GM19397 (cell line): ENCODE measurements around the gene EME1.

Source experiments
- ATAC-seq: cut with Tn5 transposase; IDR thresholded peaks from one replicate; pipeline ENCODE4 v1.9.1; 2021; ENCODE audit warnings: mild to moderate bottlenecking, moderate library complexity; ENCODE audit not compliant: unreplicated experiment

Gene EME1

DNA sequence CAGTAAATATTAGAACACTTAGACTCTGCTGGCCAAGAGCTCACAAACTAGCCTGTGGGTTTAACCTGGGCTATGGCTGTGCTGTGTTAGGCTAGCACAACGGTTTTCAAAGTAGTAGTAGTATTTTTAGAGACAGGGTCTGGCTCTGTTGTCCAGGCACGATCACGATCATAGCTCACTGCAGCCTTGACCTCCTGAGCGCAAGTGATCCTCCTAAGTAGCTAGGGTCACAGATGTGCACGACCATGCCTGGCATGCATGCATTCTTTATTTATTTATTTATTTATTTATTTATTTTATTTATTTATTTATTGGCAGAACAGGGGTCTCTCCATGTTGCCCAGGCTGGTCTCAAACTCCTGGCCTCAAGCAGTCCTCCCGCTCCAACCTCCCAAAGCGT is 10.4 kb upstream of the EME1 start:
- ATAC-seq: no peak

DNA sequence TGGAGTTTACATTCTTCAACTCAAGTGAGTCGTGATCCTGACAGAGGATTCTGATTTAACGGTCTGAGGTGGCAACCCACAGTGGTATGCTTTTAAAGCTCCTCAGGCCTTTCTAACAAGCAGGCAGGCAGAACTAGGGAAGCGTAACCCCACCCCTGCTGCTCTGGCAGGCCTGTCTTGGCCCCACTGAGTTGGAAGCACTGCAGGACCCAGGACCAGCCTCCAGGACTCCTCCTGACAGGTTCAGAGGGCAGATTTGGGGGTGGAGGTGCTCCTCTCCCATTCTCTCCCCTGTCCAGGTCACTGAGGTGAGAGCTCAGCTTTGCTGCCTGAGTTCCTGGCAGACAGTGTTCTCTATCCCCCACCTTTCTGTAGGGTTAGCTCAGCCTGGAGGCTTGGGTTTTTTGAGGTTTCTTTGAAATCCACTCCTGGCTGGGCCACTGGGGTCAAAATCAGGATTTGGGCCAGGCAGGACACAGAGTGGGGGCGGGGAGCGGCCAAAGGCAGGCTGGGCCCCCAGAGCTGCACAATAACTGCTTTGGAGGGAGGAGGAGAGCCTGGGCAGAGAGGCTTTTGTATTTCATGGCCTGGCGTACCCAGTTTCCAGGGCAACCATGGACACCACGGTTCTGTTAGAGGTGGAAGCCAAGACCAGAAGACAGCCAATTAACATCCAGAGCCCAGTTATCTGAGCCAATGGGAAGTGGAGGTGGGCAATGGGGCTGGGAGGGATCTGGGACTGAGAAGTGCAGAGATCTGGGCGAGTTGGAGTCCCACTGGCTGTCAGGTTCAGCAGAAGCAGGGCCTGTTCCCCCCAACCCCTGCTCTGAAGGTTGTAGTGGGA is 9.6 kb upstream of the EME1 start:
- ATAC-seq: no peak

DNA sequence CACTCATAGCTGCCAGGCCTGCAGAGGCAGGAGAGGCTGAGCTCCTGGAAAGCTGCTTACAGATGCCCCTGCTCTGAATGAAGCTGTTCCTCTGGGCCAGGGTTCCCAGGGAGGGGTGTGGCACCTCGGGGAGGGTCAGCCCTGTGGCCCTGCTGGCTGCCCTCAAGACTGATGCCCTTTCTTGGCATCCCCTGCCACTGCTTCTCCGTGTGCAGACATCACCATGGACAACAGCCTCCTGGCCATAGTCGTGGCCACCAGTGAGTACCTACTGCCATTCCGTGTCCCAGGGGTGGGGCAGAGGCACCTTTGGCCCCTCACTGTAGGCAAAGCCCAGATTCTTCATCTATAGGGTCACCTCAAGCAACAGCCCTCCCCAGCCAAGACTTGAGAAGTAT is 9.0 kb upstream of the EME1 start:
- no peak for ATAC-seq

DNA sequence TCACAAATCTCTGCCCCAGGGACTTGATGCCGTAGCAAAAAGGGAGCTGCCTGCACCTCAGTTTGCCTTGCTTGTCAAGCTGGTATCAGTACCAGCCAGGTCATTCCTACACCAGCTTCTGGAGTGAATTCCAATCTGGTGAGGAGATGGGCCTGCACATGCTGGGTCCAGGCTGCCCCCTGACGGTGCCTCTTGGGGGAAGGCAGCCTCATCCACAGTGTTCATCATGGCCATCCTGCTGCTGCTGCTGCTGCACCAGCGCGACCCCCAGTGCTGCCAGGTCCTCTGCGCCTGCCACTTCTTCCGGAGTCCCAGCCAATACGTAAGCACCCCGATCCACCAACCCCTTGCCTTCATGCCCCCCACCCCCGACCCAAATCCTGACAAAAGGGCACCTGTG is 8.3 kb upstream of the EME1 start:
- ATAC-seq: no peak

DNA sequence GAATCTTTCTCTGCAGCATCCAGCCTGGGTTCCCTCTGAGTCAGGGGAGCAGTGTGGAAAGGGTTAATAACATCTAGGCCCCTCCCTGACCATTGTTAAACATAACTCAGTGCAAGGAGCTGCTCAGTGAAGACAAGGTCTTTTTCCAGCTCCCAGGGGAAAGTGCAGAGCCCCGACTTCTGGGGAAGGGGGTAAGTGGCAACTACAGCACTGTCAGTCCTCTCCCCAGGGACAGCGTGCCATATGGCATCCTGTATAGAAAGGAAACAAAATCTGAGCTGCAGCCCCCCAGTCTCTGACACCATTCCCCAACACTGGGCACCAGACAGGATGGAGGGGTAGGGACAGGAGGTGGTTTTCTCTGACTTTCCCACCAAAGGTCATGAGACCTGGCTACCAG is 7.9 kb upstream of the EME1 start:
- no peak for ATAC-seq

GRCh38 chr17:50365649-50366393 is 7.2 kb upstream of the EME1 start:
- ATAC-seq: no peak

DNA sequence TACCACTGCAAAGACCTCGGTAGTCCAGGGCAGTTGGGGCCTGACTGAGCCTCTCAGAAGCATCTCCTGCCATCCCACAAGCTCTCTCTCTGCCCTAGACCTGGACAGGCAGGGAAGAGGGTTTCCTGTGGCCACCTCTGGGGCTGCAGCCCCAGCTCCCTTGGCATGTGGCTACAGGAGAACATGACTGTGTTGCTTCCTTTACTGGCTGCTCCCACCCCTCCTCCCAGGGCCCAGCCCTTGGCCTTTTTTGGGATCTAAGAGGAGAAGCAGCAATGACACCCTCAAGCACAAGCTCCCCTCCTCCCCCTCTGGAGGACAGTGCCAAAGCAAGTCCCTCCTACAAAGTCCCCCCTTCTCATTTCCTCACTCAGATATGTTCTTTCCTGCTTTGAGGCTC is 5.6 kb upstream of the EME1 start:
- ATAC-seq: no peak

DNA sequence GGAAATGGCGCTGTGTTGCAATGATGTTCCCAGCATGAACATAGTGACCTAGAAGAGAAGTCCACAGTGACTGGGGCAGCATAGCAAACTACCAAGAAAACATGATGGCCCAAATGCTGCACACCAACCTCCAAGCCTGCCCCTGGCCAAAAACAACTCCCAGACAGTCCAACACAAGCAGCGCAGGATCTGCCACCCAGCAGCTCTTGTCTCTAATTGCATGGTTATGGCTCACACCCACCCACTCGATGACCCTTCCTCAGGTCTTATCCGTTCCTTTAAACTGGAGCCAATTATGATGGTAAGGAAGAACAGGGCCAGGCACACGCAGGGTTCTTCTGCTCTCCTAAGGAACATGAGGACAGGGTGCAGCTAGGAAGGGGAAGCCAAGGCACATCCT is 3.0 kb upstream of the EME1 start:
- no peak for ATAC-seq

- ATAC-seq: no peak
These were observed 1.5 kb upstream of the EME1 start for GRCh38 chr17:50371526-50371925.

DNA sequence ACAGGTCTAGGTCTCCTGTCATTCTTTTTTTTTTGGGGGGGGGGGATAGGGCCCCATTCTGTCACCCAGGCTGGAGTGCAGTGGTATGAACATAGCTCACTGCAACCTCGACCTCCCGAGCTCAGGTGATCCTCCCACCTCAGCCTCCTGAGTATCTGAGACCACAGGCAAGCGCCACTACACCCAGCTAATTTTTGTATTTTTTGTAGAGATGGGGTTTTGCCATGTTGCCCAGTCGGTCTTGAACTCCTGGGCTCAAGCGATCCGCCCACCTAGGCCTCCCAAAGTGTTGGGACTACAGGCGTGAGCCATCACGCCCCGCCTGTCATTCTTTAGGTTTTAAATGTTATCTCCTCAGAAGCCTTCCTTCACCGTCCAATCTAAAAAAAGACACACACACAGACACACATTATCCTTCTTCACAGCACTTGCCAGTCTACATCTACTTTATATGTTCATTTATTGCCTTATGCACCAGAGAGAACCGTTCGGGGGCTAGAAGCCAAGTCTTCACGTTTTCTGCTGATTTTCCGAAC is 739 bp upstream of the EME1 start:
- ATAC-seq: no peak

GRCh38 chr17:50373705-50374104 is 676 bp downstream of the EME1 start:
- no peak for ATAC-seq

DNA sequence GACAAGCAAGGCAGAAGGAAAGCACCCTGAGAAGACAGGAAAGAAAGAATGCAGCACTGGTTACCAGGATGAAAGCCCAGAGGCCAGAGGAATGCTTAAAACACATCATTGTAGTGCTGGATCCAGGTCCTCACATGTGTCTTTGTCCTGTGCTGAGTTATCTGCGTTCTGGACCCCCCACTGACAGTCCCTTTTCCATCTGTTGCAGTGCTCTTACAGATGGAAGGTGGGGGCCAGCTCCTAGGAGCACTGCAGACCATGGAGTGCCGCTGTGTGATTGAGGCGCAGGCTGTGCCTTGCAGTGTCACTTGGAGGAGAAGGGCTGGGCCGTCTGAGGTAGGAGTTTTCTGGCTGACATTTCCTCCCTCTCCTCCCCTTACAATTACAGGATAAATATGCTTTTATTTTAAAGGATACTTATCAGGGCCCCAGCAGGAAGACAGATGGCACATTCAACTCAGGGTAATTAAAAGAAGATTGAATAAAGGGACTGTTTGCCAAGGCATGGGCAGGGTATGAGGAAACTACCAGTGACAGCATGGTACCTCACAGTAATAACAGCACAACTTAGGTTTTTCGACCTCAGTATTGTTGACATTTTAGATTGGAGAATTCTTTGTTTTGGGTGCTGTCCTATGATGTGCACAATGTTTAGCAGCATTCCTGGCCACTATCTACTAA is 3.0 kb downstream of the EME1 start:
- no peak for ATAC-seq

DNA sequence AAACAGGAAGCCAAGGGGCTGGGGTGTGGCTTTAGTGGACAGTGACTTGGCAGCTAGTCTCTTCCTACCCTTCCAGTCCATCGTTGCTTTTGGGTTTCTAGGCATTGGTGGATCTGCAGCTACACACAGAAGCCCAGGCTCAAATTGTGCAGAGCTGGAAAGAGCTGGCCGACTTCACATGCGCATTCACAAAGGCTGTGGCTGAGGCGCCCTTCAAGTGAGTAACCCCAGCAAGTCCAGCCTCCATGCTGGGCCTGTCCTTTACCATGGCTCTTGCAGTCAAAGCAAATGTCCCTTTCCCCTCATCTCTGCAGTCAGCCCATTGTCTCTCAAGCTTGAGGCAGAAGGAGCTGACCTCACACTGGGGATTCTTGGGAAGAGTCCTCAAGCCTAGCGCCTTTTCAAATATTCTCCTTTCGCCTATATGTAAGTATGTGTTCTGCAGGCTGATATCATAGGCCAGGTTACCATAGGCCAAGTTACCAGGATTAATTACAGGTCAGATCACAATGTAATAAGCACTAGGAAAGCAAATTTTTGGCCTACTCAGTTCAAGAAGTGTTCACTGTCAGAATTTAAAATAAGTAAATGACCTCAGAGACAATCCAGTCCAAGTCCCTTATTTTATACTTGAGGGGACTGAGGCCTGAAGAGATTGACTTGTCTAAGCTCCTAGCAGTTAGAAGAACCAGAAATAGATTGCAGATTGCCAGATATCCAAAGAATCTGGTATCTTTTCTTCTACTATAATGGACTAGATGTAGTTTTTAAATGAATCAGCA is 6.5 kb downstream of the EME1 start:
- ATAC-seq: no peak

- no peak for ATAC-seq
These were observed 7.6 kb downstream of the EME1 start for GRCh38 chr17:50380369-50381259.

GRCh38 chr17:50381260-50381815 is 8.3 kb downstream of the EME1 start:
- ATAC-seq: no peak

GRCh38 chr17:50381920-50382319 is 8.9 kb downstream of the EME1 start:
- ATAC-seq: no peak

DNA sequence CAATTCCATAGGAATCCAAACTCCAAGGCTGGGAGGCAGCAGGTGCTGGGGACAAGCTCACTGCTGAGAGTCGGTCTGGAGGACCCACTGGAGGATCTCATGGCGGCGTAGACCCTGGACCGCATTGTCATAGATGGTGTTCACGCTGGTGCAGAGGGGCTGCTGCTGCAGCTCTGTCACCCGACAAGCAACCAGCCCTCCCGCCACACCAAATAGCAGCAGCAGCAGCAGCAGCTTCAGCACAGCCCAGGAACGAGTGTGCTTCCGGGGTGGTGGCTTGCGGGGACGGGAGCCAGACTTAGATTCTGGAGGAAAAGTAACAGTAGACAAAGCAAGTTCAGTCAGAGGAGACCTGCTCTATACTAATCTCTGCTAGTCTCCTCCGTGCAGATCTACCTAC is 9.9 kb downstream of the EME1 start:
- ATAC-seq: no peak

DNA sequence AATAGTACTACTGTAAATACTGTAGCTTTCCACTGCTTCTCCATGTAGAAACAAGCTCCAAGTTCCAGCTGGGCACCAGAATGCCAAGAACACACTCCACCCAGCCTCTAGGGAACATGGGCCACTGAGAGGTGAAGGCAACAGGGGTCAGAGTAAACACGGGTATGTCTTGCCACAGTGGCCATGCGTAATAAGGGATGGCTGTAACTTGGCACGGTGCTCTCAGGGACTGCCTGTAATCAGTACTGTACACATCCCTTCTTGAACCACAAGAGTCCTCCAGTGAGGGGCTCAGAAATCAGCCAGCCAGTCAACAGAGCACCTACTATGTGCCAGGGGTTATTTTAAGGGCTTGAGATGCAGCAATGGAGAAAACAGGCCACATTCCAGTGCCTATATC is 13.5 kb downstream of the EME1 start:
- ATAC-seq: no peak

- no peak for ATAC-seq
These were observed 15.7 kb downstream of the EME1 start for GRCh38 chr17:50388728-50389127.

DNA sequence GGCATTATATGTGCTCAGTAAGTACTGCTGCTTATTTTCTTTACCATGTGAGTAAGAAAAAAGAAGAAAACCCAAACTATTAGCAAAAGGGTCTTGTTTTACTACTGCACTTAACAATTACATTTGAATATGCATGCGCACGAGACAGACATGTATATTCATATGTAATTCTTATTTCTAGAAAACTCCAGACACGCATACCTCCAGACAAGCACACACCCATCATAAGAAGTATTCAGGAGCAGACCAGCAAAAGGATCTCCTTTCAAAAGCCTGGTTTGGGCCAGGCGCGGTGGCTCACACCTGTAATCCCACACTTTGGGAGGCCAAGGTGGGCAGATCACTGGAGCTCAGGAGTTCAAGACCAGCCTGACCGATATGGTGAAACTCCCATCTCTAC is 16.5 kb downstream of the EME1 start:
- ATAC-seq: no peak
